Kidney epithelial cell (primary cell): ENCODE results near the gene LUC7L3. TPM values are rescaled to one million over a fixed set of nuclear protein-coding genes. Genes with fewer than 3 reads are reported as not detected.

ENCODE experiments used
- DNase-seq: peaks from one replicate; pipeline ENCODE4 v3.0.0-alpha.2; 2010; ENCODE audit warnings: low read depth
- H3K27me3 ChIP-seq: 2 replicates; pipeline ENCODE4 v1.6.0; 2011; ENCODE audit warnings: low read length; ENCODE audit not compliant: control insufficient read depth, insufficient read depth
- H3K36me3 ChIP-seq: 2 replicates; pipeline ENCODE4 v1.5.1; 2011; ENCODE audit warnings: low read length; ENCODE audit not compliant: control insufficient read depth, insufficient read depth
- H3K4me3 ChIP-seq: 2 replicates; pipeline ENCODE4 v1.5.1; 2011; ENCODE audit warnings: low read depth, mild to moderate bottlenecking, control low read depth, low read length
- total RNA-seq: library from RNA; depleted of rRNA; stranded (reverse); fragments of >200 nt; gene quantifications from 2 replicates; pipeline ENCODE4 v1.2.3, GENCODE V29; 2015
- TF ChIP-seq, protein P1 (sequence below): IDR thresholded peaks from 2 replicates; pipeline ENCODE4 v1.5.1; 2011; ENCODE audit warnings: mild to moderate bottlenecking, moderate library complexity, low read length, control low read depth, inconsistent platforms; ENCODE audit not compliant: insufficient read depth, poor library complexity, severe bottlenecking

The LUC7L3 gene
- total RNA-seq, 1 donor from 2014 or later: 31.5 TPM

DNA sequence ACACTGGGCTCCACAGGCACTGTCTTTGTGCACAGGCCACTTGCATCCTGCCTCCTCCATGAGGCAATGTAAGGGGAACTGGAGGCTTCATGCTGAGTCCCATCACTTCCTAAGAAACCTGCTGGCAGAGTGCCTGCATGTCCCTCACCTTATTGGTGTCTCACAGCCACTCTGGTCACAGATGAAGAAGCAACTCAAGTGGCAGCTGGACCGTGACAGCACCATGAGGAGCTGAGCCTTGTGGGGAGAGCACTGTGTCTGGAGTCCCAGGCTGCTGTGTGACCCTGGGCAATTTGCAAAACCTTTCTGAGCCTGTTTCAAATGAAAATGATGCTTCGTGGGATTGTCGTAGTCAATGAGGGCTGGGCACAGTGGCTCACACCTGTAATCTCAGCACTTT, 31.2 kb upstream of the LUC7L3 start:
- no peaks in the 10 kb centered on the region for H3K36me3 ChIP-seq
- H3K4me3 ChIP-seq: no peak overlapping the region
- DNase-seq: no peak
- TF ChIP-seq, protein P1, sequence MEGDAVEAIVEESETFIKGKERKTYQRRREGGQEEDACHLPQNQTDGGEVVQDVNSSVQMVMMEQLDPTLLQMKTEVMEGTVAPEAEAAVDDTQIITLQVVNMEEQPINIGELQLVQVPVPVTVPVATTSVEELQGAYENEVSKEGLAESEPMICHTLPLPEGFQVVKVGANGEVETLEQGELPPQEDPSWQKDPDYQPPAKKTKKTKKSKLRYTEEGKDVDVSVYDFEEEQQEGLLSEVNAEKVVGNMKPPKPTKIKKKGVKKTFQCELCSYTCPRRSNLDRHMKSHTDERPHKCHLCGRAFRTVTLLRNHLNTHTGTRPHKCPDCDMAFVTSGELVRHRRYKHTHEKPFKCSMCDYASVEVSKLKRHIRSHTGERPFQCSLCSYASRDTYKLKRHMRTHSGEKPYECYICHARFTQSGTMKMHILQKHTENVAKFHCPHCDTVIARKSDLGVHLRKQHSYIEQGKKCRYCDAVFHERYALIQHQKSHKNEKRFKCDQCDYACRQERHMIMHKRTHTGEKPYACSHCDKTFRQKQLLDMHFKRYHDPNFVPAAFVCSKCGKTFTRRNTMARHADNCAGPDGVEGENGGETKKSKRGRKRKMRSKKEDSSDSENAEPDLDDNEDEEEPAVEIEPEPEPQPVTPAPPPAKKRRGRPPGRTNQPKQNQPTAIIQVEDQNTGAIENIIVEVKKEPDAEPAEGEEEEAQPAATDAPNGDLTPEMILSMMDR: no peak
- no peaks in the 10 kb centered on the region for H3K27me3 ChIP-seq

DNA sequence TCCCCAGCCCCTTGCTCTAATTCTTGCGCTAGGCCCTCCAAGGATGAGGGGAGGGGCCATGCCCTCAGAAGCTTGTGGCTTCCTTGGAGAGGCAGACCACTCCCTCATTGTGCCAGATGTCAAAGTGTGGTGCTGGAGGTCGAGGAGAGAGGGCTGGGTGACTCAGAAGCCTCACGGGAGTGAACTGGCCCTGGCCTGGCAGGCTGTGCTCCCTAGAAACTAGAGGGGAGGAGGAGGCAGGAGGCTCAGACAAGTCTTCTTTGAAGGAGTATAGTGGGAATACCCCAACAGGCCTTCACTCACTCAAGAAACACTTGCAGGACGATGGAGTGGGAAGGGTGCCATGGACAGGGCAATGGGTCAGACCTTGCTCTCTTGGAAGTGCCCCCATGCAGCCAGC, 30.2 kb upstream of the LUC7L3 start:
- no peak for DNase-seq
- no peaks in the 10 kb centered on the region for H3K27me3 ChIP-seq
- no peak overlapping the region for H3K4me3 ChIP-seq
- H3K36me3 ChIP-seq: no peaks in the 10 kb centered on the region
- TF ChIP-seq, protein P1: no peak

DNA sequence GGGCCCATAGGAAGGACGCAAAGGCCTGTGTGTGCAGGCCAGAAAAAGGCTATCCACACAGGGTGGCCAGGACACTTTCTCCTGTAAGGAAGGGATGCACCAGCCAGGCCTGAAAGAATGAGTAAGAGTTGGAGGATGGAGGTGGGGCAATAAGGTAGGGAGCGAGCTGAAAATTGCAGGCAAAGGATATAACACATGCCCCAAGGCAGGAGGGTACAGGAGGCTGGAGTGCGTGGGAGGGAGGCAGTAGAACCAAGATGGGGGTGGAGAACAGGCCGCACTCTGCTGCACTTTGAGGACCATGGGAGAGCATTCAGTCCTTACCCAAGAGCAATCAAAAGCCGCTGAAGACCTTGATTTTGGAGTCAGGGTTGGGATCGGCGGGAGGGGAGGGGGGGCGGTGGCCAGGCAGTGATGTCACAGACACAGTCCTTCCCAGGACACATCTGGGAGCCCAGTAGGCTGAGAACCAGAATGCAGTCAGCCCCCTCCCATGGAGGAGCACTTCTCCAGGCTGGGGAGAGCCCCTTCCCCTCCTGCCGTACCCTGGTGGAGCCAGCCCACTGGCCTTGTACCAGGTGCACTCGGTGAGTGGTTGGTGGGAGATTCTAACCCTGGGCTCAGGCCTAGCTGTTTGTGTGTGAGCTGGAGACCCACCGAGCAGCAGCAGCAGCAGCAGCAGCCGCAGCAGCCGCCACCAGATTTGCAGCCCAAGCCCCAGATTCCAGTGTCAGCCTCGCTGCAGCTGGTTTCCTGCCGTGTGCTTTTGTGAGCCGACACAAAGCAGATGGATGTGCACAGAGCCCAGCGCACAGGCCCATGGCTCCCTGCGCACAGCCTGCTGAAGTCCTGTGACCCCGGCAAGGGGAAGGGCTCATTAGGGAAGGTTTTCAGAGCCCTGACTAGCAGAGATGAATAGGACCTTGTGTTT, 29.2 kb upstream of the LUC7L3 start:
- H3K4me3 ChIP-seq: no peak overlapping the region

DNA sequence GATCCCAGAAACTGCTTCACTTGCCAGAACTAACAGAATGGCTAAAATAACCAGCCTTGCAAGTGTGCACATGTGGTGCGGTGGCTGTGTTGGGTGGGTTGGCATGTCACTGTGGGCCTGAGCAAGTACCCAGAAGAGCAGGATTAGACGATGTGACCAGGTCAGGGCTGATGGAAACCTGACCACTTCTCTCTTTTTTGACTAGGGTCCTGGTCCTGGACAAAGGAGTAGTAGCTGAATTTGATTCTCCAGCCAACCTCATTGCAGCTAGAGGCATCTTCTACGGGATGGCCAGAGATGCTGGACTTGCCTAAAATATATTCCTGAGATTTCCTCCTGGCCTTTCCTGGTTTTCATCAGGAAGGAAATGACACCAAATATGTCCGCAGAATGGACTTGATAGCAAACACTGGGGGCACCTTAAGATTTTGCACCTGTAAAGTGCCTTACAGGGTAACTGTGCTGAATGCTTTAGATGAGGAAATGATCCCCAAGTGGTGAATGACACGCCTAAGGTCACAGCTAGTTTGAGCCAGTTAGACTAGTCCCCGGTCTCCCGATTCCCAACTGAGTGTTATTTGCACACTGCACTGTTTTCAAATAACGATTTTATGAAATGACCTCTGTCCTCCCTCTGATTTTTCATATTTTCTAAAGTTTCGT, 28.4 kb upstream of the LUC7L3 start:
- no peak for DNase-seq
- H3K4me3 ChIP-seq: no peak overlapping the region
- peaks cover 4% of the 10 kb centered on the region for H3K36me3 ChIP-seq
- TF ChIP-seq, protein P1: no peak
- H3K27me3 ChIP-seq: no peaks in the 10 kb centered on the region

More for the DNA sequence above, 29.2 kb upstream of the LUC7L3 start:
- no peaks in the 10 kb centered on the region for H3K36me3 ChIP-seq
- H3K27me3 ChIP-seq: no peaks in the 10 kb centered on the region
- TF ChIP-seq, protein P1: no peak
- no peak for DNase-seq

DNA sequence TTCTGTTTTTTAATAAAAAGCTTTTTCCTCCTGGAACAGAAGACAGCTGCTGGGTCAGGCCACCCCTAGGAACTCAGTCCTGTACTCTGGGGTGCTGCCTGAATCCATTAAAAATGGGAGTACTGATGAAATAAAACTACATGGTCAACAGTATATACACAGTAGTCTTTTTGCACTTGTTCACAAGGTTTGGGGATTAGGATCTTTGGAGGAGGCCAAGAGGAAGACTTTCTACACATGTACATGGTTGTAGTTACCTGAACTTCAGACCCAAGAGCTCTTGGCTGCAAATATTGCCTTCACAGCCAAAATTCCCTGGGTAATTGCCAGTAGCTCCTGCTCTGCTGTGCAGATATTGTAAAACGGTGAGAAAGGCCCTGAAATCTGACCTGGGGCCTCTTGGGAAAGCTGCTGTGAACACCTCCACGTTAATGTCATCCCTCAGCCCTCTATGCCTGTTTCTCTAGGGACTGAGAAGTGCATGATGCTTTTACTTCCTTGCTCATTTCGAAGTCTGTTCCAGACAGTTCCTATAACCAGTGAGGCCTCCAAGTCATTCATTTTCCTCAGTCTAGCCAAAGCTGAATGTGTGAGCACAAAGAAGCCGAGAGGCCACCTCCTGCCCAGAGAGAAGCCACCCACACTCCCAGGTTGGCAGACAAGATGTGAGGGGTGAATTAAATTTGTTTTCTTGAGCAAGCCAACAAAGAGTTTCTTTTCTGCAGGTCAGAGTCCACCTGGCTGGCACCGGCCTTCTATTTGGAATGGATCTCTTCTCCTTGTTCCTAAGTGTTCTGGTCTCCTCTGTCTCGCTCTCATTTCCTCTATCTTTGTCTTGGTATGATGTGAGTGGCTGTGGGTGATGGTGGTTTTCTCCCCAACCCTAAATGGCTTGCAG, 27.6 kb upstream of the LUC7L3 start:
- TF ChIP-seq, protein P1: no peak
- H3K27me3 ChIP-seq: no peaks in the 10 kb centered on the region
- peaks cover 4% of the 10 kb centered on the region for H3K36me3 ChIP-seq
- no peak for DNase-seq
- no peak overlapping the region for H3K4me3 ChIP-seq
